ENCODE results near the gene ZC2HC1B.
"Not testable (repeated sequence)": the region's sequence is repeated elsewhere in the genome, so short reads cannot be mapped to it uniquely, and the experiment has no call there.

The ZC2HC1B gene

DNA sequence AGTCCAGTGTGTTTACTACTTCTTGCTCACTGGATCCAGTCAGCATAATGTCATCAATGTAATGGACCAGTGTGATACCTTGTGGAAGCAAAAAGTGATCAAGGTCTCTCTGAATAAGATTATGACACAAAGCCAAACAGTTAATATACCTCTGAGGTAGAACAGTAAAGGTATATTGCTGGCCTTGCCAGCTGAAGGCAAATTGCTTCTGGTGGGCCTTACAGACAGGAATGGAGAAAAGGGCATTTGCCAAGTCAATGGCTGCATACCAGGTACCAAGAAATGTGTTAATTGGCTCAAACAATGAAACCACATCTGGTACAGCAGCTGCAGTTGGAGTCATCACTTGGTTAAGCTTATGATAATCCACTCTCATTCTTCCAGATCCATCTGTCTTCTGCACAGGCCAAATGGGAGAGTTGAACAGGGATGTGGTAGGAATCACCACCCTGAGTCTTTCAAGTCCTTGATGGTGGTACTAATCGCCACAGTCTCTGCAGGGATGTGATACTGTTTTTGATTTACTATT, 7.0 kb downstream of the ZC2HC1B start:
- DNase-seq: not testable (repeated sequence)

DNA sequence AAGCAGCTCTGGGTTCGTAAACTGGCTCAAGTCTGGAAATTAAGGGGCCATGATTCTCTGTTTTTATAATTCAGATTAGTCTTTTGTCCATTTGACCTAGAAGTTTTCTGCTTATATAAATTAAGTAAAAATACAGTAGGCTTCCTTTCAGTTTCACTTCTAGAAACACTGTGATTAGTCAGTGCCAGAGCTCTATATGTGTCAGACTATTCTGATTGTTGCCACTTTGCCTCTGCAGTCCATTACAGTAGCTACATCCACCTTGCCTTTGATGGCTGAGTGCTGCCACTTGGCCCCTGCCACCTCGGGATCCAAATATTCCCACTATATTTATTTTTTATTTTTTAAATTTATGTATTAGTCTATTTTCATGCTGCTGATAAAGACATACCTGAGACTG, 7.9 kb downstream of the ZC2HC1B start:
- no peak for DNase-seq

DNA sequence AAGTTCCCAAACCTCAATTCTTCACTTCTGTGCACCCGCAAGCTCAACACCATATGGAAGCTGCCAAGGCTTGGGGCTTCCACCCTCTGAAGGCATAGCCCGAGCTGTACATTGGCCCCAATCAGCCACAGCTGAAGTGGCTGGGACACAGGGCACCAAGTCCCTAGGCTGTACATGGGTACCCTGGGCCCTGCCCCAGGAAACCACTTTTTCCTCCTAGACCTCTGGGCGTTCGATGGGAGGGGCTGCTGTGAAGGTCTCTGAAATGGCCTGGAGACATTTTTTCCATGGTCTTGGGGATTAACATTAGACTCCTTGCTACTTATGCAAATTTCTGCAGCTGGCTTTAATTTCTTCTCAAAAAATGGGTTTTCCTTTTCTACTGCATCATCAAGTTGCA, 9.3 kb downstream of the ZC2HC1B start:
- DNase-seq: not testable (repeated sequence)

DNA sequence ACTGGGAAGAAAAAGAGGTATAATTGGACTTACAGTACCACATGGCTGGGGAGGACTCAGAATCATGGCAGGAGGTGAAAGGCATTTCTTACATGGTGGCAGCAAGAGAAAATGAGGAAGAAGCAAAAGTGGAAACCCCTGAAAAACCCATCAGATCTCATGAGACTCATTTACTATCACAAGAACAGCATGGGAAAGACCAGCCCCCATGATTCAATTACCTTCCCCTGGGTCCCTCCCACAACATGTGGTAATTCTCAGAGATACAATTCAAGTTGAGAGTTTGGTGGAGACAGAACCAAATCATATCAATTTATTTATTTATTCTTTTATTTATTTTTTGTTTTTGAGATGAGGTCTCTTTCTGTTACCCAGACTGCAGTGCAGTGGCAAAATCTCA, 10.2 kb downstream of the ZC2HC1B start:
- DNase-seq: not testable (repeated sequence)

DNA sequence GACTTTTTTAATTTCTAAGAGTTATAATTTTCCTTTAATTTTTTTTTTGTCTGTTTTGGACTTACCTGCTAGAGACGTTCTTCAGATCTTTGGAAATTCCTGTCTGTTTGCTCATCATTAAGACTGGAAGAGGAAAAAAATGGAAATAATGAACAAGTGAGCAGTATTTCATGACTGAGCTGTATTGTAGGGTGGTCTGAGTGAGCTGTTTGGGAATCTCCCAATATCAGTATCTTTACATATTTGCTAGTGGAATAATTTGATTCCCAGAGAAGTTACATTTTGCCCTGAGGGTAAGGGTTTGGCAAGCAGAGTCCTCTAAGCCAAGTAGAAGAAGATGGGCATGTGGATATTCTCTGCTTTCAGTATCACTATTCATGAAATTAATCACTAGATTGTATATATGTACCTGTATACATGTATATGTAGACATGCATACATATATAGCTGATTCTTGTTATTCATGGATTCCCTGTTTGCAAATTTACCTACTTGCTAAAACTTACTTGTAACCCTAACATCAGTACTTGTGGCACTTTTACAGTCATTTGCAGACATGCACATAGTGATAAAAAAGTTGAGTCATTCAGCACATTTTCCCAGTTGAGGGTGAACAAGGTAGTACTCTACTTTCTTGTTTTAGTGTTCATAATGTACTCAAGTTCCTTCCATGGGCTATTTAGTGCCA, 13.5 kb downstream of the ZC2HC1B start:
- DNase-seq: no peak

DNA sequence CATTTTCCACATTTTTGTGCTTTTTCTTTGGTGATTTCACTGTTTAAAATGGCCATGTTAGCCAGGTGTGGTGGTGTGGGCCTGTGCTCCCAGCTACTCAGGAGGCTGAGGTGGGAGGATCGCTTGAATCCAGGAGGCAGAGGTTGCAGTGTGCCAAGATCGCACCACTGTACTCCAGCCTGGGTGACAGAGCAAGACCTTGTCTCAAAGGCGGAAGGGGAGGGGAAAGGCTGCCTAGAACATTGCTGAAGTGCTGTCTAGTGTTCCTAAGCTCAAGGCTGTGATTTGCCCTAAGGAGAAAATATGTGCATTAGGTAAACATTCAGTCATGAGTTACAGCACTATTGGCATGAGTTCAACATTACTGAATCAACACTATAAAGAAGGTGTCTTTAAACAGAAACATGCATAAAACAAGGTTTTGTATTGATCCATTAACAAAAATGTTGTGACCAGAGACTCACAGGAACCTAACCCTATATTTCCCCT, 14.0 kb downstream of the ZC2HC1B start:
- no peak for DNase-seq

DNA sequence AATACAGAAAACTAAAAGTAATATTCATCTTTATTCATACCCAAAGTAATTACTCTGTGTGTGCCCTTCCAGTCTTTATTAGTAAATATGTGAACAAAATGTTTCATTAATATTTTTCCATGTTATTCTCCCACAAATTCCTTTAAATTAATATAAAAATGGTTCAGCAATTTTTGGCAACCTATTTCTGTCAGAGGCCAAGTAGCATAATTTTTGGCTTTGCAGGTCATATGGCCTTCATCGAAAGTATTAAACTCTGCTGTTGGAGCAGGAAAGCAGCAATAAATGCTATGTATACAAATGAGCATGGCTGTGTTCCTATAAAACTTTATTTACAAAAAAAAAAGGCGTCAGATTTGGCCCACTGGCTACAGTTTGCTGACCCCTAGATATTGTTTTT, 16.1 kb downstream of the ZC2HC1B start:
- DNase-seq: no peak

DNA sequence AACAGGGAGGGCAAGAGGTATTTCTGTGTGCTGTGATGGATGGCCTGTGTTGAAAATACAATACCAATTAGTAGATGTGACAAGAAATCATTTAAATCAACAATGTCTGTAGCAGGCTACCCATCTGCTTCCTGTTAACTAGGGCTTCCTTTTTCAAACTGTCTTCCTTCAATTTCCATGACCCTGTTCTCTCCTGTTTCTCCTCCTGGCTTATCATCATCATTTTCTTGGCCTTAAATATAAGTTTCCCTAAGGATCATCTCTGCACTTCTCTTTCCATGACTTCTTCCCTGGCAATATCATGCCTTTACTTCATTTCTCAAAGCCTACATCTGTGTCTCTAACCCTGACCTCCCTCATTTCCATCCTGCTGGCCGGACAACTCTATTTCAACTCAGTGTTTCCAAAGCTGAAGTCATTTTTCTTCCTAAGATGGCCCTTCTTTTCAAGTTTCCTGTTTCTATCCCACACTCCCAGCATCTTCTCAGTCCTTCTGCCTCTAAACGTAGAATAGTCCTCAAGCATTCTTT, 18.2 kb downstream of the ZC2HC1B start:
- no peak for DNase-seq

DNA sequence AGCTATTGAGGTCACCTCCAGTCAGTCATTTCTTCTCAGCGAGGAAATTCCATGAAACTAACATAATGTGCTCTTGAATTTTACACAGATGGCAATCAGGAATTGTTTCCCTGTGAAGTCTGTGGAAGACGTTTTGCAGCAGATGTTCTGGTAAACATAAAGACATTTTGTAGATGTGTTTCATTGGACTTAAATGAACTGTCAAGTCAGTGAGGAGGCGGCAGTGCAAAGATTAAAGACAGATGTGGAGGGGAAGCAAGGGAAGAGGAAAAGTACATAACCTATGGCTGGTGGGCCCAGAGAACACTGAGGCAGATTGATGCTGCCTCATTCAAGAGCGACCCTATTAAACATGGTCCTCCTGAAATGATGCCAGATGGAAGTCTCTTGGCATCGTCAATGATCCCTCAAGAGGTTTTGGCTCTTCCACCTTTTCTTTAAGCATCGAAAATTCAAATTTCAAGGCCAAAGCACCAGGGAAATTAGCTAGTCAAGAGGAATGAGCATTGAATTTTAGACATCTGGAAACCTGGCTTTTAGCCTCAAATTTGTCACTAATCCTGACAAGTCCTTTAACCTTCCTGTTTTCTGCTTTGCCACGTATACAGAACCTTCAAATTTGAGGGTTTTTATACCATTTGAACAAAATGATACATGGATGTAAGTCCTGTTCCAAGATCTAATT, 20.1 kb downstream of the ZC2HC1B start:
- DNase-seq: no peak

DNA sequence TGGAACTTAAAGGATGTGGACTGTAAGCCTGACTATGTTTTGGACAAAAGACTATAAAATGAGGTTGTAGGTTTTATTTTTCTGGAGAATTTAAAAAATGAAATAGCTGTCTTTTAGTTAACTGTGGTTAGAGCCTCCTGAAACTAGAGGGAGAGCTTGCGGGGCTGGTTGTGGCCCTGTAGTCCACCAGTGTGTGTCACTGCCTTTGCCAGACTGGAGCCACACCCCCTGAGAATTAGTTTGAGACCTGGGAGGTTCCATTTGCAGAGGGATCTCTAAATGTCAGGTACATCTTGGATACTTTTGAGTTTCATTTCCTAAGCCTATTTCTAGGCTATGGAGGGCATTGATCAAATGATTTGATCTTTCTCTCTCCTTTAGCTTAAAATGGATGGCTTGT, 20.8 kb downstream of the ZC2HC1B start:
- no peak for DNase-seq

DNA sequence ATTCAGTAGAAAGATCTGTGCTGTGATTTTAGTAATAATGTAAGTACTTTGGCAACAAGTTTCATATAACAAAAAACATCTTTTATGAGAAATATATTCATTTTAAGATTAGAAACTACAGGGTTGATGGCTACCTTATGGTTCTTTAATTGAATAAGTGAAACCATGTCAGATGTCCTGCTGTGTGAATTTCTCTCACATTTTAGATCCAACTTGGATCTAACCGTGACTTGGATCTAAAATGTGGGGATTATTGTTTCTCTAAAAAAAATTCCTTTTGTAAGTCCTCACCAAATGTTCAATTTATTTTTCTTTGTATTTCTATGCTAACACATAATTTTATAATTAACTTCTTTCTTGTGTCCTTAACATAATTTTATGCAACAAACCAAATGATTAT, 30.4 kb downstream of the ZC2HC1B start:
- no peak for DNase-seq

DNA sequence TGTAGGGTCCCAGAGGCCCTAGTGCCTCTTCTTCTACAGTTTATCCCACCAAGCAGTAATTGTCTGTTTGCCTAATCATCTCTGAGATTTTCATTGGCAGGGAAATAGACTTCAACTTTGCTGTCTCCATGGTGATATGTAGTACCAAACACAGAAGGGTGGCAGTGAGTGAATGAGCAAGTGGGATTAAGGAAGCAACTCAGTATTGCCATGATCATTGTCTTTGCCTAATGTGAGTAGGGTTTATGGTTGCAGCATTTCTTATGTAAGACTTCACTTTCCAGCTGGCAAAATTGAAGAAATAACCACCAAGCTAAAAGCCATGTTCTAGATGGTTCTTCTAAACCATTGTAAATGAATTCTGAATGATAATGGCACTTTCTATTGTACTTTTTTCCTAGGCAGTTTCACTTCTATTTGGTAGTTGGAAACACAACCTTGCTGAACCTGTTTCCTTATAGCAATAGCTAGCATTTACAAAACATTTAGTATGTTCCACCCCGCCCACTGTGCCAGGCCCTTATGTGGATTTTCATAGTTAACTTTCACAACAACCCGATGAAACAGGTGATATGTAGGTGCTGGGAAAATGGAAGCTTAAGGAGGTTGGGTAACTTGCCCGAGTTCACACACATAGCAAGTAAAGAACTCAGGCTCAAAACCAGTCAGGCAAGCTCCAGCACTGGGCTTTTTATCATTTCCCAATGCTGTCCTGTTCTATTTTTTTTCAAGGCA, 32.0 kb downstream of the ZC2HC1B start:
- no peak for DNase-seq

DNA sequence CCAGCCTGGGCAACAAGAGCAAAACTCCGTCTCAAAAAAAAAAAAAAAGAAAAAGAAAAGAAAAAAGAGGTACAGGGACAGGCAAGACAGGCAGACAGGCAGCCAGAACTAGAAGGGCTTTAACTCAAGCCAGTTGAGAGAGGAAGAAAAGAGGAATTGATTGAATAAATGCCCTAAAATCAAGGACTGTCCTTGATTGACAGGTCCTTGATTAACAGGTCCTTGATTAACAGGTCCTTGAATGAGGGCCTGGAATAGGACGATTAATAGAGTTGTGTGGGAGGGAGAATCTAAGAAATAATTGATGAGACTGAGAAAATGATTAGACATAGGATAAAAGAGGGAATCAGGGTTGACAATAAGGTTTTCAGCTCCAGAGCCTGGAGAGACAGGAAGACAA, 36.1 kb downstream of the ZC2HC1B start:
- DNase-seq: no peak

DNA sequence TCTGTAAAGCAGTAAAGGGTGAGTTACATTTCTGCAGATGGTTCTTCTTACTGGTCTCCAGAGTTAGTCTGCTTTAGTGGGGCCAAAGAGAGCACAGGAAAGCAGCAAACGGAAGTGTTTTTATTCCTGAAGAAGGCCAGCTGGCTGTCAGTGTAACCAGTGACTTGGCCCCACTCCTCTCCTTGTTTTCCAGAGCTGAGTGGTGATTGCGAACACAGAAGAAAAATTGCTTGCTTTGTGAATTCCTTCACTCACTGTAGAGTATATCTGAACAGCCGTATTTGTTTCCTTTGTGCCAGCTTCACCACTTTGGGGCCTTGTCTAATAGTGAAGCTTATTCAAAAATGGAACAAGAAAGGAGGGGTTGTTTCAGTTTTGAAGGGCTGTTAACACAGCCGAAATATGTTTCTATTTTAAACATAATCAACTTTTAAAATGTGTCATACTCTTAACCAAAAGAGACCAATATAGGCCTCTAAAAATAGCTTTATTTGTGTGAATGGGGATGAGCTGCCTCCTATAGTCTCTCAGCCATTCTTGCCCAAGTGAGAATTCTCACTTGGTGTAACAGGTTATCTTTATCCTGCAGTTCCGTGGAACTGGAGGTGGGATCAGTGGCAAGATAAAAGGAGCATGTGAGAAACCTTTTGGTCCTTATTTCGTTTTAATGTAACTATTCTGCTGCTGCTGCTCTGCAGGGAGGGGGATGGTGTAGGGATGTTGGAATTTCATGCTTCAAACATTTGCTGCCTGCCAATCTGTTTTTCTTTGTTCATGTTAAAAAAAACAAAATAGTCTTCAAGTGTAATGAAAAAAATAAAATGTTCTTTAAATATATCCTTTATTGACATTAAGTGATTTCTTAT, 37.8 kb downstream of the ZC2HC1B start:
- no peak for DNase-seq

DNA sequence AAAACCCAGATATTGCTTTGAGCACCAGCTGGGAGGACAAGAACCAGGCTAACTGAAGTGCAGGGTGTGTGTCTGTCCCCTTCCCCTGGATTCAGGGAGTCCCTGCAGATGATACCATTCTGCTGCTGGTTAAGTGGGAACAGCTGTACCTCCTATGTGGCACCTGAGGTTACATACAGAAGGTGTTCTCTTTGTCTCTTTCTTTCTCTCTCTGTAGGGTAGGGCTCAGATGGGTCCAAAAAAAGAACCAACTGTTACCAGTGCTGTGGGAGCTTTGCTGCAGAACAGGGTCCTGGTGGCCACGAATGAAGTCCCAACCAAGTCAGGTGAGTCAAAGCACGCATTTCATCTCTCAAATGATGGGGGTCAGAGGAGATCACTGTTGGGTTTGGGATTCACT, 38.6 kb downstream of the ZC2HC1B start:
- DNase-seq: no peak

DNA sequence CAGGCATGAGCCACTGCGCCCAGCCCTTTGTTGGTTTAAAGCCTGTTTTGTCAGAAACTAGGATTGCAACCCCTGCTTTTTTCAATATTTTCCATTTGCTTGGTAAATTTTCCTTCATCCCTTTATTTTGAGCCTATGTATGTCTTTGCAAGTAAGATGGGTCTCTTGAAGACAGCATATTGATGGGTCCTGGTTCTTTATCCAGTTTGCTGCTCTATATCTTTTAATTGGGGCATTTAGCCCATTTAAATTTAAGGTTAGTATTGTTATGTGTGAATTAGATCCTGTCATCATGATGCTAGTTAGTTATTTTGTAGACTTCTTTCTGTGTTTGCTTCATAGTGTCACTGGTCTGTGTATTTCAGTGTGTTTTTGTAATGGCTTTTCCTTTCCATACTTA, 46.8 kb downstream of the ZC2HC1B start:
- no peak for DNase-seq

DNA sequence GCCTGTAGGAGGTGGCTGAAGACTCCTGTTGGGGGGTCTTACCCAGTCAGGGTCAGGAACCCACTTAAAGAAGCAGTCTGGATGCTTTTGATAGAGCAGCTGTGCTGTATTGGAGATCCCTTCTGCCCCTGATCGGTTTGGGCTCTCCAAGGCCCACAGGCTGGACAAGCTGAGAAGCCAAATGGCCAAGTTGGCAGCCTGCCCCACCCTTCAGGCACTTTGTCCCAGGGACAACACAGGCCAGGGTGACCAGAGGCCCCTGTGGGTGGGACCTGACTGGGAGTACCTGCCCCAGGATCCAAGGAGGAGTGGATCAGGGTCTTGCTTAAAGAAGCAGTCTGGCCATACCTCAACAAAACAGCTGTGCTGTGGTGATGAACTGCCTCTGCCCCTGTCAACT, 48.4 kb downstream of the ZC2HC1B start:
- DNase-seq: no peak

DNA sequence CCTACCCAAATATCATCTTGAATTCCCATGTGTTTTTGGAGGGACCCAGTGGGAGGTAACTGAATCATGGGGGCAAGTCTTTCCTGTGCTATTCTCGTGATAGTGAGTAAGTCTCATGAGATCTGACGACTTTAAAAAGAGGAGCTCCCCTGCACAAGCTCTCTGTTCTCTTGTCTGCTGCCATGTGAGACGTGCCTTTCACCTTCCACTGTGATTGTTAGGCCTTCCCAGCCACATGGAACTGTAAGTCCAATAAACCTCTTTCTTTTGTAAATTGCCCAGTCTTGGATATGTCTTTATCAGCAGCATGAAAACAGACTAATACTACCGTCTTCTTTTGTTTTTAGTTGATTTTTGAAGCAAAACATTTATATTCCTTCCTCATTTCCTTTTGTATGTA, 52.8 kb downstream of the ZC2HC1B start:
- not testable (repeated sequence) for DNase-seq

DNA sequence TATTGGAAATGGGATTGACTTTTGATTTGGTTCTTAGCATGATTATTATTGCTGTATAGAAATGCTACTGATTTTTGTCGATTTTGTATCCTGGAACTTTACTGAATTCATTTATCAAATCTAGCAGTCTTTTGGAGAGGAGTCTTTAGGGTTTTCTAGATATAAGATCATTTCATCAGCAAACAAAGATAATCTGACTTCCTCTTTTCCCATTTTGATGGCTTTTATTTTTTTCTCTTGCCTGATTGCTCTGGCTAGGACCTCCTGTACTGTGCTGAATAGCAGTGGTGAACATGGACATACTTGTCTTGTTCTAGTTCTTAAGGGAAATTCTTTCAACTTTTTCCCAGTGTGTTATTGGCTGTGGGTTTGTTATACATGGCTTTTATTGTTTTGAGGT, 64.6 kb downstream of the ZC2HC1B start:
- no peak for DNase-seq

DNA sequence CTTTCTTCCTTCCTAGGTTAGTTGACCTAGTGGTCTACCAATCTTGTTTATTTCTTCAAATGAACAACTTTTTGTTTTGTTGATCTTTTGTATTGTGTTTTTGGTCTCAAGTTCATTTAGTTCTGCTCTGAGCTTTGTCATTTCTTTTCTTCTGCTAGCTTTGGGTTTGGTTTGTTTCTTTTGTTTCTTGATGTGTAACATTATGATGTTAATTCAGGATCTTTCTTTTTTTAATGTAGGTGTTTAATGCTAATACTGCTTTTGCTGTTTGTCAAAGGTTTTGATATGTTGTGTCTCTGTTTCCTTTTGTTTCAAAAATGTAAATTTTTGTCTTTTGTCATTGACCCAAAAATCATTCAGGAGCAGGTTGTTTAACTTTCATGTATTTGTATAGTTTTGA, 65.7 kb downstream of the ZC2HC1B start:
- no peak for DNase-seq

DNA sequence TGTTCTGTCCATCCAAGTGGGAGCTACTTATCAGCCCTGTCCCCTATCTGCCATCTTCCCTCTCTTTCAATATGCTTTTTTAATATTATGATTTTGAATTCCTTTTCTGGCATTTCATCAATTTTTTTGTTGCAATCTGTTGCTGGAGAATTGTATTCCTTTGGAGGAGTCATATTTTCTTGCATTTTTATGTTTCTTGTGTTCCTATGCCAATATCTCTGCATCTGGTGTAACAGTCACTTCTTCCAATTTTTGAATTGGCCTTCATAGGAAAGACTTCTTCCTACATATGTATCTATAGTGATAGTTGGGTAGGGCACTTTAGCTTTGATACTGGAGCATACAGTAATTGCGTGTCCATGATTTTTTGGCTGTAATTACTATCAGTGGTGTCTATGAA, 70.1 kb downstream of the ZC2HC1B start:
- no peak for DNase-seq

DNA sequence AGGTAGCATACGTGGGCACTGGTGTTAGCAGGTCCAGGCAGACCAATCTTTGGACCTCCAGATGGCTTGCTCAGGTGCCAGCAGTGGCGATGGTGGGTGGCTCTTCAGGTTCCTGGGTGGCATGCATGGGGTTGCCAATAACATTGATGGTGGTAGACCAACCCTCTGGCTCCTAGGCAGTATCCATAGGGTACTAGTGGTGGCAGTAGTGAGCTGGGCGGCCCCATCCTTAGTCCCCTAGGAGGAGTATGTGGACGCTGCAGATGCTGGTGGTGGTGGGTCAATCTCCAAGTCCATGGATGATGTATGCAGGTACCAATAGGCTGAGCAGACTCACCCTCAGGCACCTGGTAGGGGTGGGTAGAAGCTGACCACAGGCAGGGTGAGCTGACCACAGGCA, 70.6 kb downstream of the ZC2HC1B start:
- DNase-seq: no peak

DNA sequence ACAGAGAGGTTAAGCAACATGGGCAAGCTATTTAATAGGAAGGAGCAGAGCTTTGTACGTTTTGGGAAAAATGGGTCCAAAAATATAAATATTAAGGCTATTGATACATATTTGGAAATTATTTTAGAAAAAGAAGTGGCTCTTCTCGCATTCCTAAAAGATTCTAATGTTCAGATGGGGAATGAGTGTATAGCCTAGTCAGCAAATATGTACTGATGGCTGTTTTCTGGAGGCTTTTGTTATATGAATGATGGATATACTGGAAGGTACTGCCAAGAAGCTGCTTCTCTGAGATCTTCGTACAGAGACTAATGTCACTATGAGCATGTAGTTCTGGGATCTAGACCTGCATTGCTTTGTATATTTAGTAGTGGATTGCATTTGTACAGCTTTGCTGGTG, 72.1 kb downstream of the ZC2HC1B start:
- no peak for DNase-seq
